HL-60 (cell line): ENCODE data around the gene ARHGEF16.

ENCODE experiments used
- POLR2AphosphoS5 ChIP-seq: IDR thresholded peaks from 2 replicates; pipeline ENCODE4 v1.6.1; 2012; ENCODE audit warnings: low read depth
- TF ChIP-seq, protein P1 (sequence below): IDR thresholded peaks from one replicate; pipeline ENCODE4 v1.5.1; 2011; ENCODE audit warnings: low read length, control low read depth, inconsistent platforms; ENCODE audit not compliant: insufficient read depth

DNA sequence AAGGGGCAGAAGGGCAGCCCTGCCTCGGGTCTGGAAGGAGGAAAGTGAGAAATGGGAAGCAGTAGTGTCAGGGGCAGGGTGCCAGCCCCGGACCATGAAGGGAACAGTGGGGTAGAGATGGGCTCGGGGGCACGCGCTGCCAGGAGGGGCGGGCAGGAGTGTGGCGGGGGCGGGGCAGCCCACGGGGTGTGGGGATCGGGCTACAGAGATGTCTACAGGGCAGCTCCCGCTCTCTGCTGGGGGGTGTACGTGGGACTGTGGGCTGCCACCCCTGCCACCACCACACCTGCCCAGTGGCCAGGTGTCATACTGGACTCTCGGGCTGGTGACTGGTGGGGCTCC lies 7.4 kb downstream of the ARHGEF16 start:
- TF ChIP-seq, protein P1, sequence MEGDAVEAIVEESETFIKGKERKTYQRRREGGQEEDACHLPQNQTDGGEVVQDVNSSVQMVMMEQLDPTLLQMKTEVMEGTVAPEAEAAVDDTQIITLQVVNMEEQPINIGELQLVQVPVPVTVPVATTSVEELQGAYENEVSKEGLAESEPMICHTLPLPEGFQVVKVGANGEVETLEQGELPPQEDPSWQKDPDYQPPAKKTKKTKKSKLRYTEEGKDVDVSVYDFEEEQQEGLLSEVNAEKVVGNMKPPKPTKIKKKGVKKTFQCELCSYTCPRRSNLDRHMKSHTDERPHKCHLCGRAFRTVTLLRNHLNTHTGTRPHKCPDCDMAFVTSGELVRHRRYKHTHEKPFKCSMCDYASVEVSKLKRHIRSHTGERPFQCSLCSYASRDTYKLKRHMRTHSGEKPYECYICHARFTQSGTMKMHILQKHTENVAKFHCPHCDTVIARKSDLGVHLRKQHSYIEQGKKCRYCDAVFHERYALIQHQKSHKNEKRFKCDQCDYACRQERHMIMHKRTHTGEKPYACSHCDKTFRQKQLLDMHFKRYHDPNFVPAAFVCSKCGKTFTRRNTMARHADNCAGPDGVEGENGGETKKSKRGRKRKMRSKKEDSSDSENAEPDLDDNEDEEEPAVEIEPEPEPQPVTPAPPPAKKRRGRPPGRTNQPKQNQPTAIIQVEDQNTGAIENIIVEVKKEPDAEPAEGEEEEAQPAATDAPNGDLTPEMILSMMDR: no peak
- TF ChIP-seq POLR2AphosphoS5: no peak
